SU-DHL-6 (cell line): ENCODE results near the gene ACAN.

Experiments used
- H2AFZ ChIP-seq: fragments of 200-600 bp; sonication (generic); 2 replicates; pipeline ENCODE4 v1.6.1; 2014; ENCODE audit warnings: low read depth, mild to moderate bottlenecking, moderate library complexity, mixed read lengths, antibody characterized with exemption, low read length; ENCODE audit not compliant: severe bottlenecking
- H3F3A ChIP-seq: fragments of 200-600 bp; shearing (Covaris generic); 2 replicates; pipeline ENCODE4 v1.6.0; 2016; ENCODE audit warnings: antibody characterized with exemption, mild to moderate bottlenecking; ENCODE audit not compliant: insufficient read depth
- H3K27ac ChIP-seq: fragments of 200-600 bp; sonication (generic); 2 replicates; pipeline ENCODE4 v1.5.1; 2016; ENCODE audit warnings: low read depth, mild to moderate bottlenecking, low read length, moderate library complexity, mixed read lengths
- H3K27me3 ChIP-seq: fragments of 200-600 bp; sonication (generic), shearing (Covaris generic); 2 replicates; pipeline ENCODE4 v1.6.0; 2014; ENCODE audit warnings: mild to moderate bottlenecking, low read length
- H3K36me3 ChIP-seq: fragments of 200-600 bp; sonication (generic); 2 replicates; pipeline ENCODE4 v1.6.1; 2014; ENCODE audit warnings: mild to moderate bottlenecking, low read length, mixed read lengths
- H3K4me2 ChIP-seq: fragments of 300-600, 200-600 bp; shearing (Covaris generic), sonication (generic); 2 replicates; pipeline ENCODE4 v1.6.0; 2014; ENCODE audit warnings: low read length, low read depth, mild to moderate bottlenecking; ENCODE audit not compliant: poor library complexity, severe bottlenecking
- H3K4me3 ChIP-seq: fragments of 200-600 bp; sonication (generic); 2 replicates; pipeline ENCODE4 v1.5.1; 2014; ENCODE audit warnings: antibody characterized with exemption, low read length, mild to moderate bottlenecking, mixed read lengths; ENCODE audit not compliant: insufficient read depth, poor library complexity, severe bottlenecking
- H3K79me2 ChIP-seq: fragments of 200-600 bp; sonication (generic); 2 replicates; pipeline ENCODE4 v1.6.1; 2014; ENCODE audit warnings: mild to moderate bottlenecking, low read length, moderate library complexity; ENCODE audit not compliant: insufficient read depth
- H3K9ac ChIP-seq: fragments of 200-600 bp; sonication (generic); 2 replicates; pipeline ENCODE4 v1.7.0; 2014; ENCODE audit warnings: mild to moderate bottlenecking, low read length
- H3K9me2 ChIP-seq: fragments of 200-600 bp; sonication (generic); replicated peaks from 2 replicates; pipeline ENCODE4 v1.6.1; 2014; ENCODE audit warnings: low read length; ENCODE audit not compliant: insufficient read depth
- H3K9me3 ChIP-seq: fragments of 200-600 bp; sonication (generic); 2 replicates; pipeline ENCODE4 v1.6.1; 2014; ENCODE audit warnings: low read length, mixed read lengths; ENCODE audit not compliant: insufficient read depth
- H4K20me1 ChIP-seq: fragments of 200-600 bp; sonication (generic); 2 replicates; pipeline ENCODE4 v1.6.1; 2014; ENCODE audit warnings: low read depth, mild to moderate bottlenecking, antibody characterized with exemption, low read length, moderate library complexity, mixed read lengths
- CTCF ChIP-seq: fragments of 200-600 bp; sonication (generic); IDR thresholded peaks from one replicate; pipeline ENCODE4 v1.5.1; 2017; ENCODE audit warnings: antibody characterized with exemption, mild to moderate bottlenecking, low read length, moderate library complexity; ENCODE audit not compliant: insufficient read depth, poor library complexity, severe bottlenecking
- EZH2phosphoT487 ChIP-seq: fragments of 200-600 bp; sonication (generic), shearing (Covaris generic); conservative IDR thresholded peaks from 2 replicates; pipeline ENCODE4 v1.6.1; 2018; ENCODE audit warnings: mild to moderate bottlenecking, antibody characterized with exemption, low read length, moderate library complexity, mixed read lengths

ACAN gene

GRCh38 chr15:88842156-88842555 lies 38.9 kb downstream of the ACAN start:
- no peaks in the 10 kb centered on the region for H4K20me1 ChIP-seq
- H3K9ac ChIP-seq: no peak overlapping the region
- no peaks in the 10 kb centered on the region for H3K9me2 ChIP-seq
- H2AFZ ChIP-seq: no peak overlapping the region
- H3K36me3 ChIP-seq: no peaks in the 10 kb centered on the region
- no peak overlapping the region for H3K4me3 ChIP-seq
- no peak overlapping the region for H3K27ac ChIP-seq
- no peaks in the 10 kb centered on the region for H3K27me3 ChIP-seq
- no peak overlapping the region for H3K4me2 ChIP-seq
- H3F3A ChIP-seq: no peaks in the 10 kb centered on the region
- H3K79me2 ChIP-seq: no peaks in the 10 kb centered on the region
- TF ChIP-seq CTCF (no peak), EZH2phosphoT487 (no peak)
- H3K9me3 ChIP-seq: no peaks in the 10 kb centered on the region

- Histone ChIP-seq H3K9me3 (no peaks in the 10 kb centered on the region), H4K20me1 (no peaks in the 10 kb centered on the region), H3K4me2 (no peak overlapping the region), H3K4me3 (no peak overlapping the region), H3K27ac (no peak overlapping the region), H3K9ac (no peak overlapping the region), H3K36me3 (no peaks in the 10 kb centered on the region), H2AFZ (no peak overlapping the region), H3K9me2 (no peaks in the 10 kb centered on the region), H3K27me3 (no peaks in the 10 kb centered on the region), H3F3A (no peaks in the 10 kb centered on the region), H3K79me2 (no peaks in the 10 kb centered on the region)
- TF ChIP-seq CTCF: no peak
- no peak for TF ChIP-seq EZH2phosphoT487
Measured at GRCh38 chr15:88843334-88843733, 40.1 kb downstream of the ACAN start.

- H4K20me1 ChIP-seq: no peaks in the 10 kb centered on the region
- TF ChIP-seq EZH2phosphoT487: no peak
- no peak for TF ChIP-seq CTCF
- no peak overlapping the region for H3K27ac ChIP-seq
- H3K9me2 ChIP-seq: no peaks in the 10 kb centered on the region
- no peak overlapping the region for H2AFZ ChIP-seq
- H3K4me2 ChIP-seq: no peak overlapping the region
- H3K27me3 ChIP-seq: no peaks in the 10 kb centered on the region
- H3F3A ChIP-seq: no peaks in the 10 kb centered on the region
- no peaks in the 10 kb centered on the region for H3K79me2 ChIP-seq
- no peak overlapping the region for H3K4me3 ChIP-seq
- no peaks in the 10 kb centered on the region for H3K36me3 ChIP-seq
- no peak overlapping the region for H3K9ac ChIP-seq
- no peaks in the 10 kb centered on the region for H3K9me3 ChIP-seq
Measured at GRCh38 chr15:88844749-88845386, 41.6 kb downstream of the ACAN start.
